HG03469 (cell line): ENCODE data around the gene NAALADL2.

Source experiments
- ATAC-seq: cut with Tn5 transposase; IDR thresholded peaks from one replicate; pipeline ENCODE4 v1.9.1; 2021; ENCODE audit warnings: mild to moderate bottlenecking, moderate library complexity, moderate number of reproducible peaks; ENCODE audit not compliant: unreplicated experiment

Gene NAALADL2

GRCh38 chr3:175294793-175295192, 435.7 kb downstream of the NAALADL2 start:
- no peak for ATAC-seq

DNA sequence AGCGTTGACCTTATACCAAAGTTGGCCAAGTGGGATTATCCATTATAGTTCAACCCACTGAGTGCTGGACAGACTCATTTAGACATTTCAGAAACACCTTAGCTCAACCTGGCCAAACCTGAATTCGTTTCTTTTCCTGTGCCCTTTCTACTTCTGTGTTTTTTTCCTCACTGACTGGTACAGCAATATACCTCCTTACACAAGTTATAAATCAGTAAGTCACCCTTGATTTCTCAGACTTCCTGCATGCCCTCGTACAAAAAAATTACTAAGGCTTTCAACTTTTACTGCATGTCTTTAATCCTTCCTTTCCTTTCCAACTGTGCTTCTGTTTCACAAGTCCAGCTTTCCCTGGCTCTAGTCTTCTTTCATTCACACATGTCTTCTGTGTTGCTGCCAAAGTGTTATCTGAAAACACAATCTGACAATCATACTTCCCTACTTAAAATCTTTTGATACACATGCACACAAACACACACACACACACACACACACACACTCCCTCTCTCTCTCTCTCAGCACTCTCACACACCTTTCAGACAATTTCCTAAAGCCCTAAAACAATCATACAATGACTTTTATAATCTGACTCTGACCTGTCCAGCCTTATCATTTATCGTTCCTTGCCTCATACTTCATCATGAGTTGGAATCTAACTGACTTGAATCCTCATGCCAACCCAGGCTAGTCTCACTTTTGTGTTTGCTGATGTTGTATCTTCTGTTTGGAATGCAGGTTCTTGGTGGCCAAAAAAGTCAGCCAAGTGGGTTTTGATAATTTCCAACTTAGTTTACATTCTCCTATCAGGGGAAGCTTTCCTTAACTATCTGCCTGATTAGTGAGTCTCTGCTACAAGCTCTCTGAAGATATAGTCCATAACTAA, 436.4 kb downstream of the NAALADL2 start:
- no peak for ATAC-seq

DNA sequence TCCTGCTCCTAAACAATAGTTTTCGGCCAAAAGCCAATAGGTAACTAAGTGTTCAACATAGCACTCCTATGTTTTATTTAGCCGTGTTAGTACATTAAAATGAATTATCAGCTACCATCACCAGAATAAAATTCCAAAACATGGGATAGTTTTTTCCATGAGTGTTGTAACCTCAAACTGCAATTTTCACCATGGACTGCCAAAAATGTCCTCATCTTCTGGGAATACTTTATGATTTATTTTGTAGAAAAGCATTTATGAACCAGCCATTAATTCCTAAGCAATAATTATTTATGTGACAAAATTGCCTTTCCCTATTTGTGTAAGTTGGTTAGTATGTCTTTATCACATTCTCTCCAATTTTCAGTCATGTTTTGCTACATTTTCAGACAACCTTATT, 438.1 kb downstream of the NAALADL2 start:
- ATAC-seq: no peak

GRCh38 chr3:175301741-175302140, 442.6 kb downstream of the NAALADL2 start:
- no peak for ATAC-seq

DNA sequence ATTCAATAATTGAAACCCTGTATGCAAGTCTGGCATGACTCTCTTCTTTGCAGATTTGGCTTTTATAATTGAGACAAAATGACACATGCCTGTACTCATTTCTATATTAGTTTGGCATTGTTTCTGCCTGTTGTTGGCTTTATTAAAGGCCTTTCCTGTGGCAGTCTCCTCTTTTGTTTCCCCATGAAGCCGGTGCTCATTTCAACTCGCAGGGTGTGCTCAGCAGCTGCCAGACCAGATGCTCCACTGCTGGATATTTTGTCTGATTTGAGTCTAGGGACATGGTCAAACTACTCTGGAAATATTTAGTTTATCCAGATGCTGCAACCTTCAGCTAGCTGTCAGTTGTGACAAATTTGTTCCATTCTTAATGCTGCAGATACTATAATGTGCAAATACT, 445.3 kb downstream of the NAALADL2 start:
- ATAC-seq: no peak

GRCh38 chr3:175307642-175308041, 448.5 kb downstream of the NAALADL2 start:
- ATAC-seq: no peak

- ATAC-seq: no peak
Observed at GRCh38 chr3:175308097-175308496, 449.0 kb downstream of the NAALADL2 start.

GRCh38 chr3:175310046-175310445, 450.9 kb downstream of the NAALADL2 start:
- ATAC-seq: no peak

DNA sequence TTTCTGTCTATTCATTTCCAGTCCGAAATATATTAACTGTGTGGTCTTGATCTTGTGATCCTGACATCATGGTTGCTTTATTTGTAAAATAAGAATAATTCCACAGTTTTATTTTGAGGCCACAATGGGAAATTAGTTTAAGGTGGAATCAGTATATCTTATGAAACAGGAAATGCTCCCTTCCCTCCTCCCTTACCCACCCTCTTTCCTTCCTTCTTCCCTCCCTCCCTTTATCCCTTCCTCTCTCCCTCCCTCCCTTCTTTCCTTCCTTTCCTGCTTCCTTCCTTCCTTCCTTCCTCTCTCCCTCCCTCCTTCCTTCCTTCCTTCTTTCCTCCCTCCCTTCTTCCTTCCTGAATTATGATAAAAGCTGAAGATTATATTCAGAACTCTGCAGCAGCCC, 452.3 kb downstream of the NAALADL2 start:
- ATAC-seq: no peak

- ATAC-seq: no peak
Observed at GRCh38 chr3:175311946-175312345, 452.8 kb downstream of the NAALADL2 start.

DNA sequence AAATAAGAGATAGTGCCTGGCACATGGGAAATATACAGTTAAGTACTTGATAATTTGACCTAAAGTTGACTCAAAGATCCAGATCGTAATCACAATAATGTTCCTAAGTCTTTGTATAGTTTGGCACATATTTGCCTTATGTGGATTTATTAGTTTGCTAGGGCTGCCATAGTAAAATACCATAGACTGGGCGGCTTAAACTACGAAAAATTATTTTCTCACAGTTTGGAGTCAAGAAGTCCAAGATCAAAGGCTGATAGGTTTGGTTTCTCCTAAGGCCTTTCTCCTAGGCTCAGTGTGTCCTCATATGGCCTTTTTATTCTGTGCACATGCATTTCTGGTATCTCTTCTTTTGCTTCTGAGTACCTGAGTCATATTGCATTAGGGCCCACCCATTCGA, 453.7 kb downstream of the NAALADL2 start:
- ATAC-seq: no peak

DNA sequence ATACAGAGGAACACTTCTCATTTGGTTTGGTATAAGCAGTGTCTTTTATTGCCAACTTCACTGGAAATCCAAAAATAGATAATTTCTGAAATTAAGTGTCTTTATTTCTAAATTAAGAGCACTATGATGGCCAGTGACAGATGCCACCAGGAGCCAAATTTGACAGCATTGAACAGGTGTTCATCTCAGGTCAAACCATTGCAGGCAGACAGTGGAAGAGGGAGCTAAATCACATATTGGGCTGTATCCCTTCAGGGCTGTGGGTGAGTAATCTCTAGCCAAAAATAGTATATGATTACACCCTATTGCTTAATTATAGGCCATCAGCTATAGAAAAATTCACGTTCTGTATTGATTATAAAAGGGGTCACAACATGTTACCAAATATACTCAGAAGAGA, 457.7 kb downstream of the NAALADL2 start:
- no peak for ATAC-seq

DNA sequence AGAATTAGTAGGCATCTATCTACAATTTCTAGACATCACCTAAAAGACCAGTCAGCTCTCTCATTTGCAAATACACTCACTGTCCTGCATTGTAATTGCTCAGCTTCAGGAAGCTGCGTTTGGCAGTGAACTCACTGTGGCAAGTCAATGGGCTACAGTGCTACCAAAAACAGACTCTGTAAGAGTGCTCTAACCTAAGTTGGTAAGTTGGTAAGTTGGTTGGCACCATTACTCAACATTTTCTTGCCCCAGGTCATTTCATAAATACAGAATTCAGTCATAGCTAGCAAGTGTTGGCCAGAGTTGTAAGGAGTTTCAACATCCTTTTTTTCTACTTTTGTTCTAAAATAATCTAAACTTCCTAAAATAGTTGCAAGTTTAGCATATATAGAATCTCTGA, 466.3 kb downstream of the NAALADL2 start:
- no peak for ATAC-seq

- no peak for ATAC-seq
Observed at GRCh38 chr3:175326041-175326440, 466.9 kb downstream of the NAALADL2 start.

- no peak for ATAC-seq
Observed at GRCh38 chr3:175329373-175329772, 470.2 kb downstream of the NAALADL2 start.

GRCh38 chr3:175335229-175335628, 476.1 kb downstream of the NAALADL2 start:
- ATAC-seq: no peak

DNA sequence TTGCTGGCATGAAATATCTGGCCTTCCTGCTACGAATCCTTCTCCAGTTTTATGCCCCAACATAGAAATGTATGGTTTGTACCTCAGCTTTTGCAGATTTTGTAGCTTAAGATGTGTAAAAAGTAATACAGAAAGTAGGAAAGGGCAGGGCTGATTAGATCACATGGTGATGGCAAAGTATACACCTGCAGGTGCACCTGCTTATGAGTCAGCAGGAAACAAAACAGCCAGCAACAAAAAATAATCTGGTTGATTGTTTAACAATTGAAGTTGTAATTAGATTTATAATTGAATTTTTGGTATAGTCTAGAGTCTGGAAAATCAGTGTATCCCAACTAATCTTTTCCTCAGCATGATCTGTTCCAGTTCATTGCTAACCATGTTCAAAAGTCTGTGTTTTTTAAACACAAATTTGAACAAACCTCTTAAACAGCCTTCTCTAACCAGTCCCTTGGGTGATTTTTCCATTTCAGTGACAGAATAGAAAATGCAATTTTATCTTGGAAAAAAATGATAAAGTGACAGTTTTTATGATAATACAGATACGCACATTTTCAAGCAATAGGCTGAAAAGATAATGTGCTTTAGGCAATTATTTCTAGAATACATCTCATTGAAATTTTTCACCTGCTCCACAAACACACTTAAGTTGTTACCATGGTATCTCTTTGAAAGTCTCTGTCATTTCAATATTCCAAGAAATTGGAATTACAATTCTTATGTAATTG, 477.4 kb downstream of the NAALADL2 start:
- no peak for ATAC-seq

- ATAC-seq: no peak
Observed at GRCh38 chr3:175337631-175338030, 478.5 kb downstream of the NAALADL2 start.

DNA sequence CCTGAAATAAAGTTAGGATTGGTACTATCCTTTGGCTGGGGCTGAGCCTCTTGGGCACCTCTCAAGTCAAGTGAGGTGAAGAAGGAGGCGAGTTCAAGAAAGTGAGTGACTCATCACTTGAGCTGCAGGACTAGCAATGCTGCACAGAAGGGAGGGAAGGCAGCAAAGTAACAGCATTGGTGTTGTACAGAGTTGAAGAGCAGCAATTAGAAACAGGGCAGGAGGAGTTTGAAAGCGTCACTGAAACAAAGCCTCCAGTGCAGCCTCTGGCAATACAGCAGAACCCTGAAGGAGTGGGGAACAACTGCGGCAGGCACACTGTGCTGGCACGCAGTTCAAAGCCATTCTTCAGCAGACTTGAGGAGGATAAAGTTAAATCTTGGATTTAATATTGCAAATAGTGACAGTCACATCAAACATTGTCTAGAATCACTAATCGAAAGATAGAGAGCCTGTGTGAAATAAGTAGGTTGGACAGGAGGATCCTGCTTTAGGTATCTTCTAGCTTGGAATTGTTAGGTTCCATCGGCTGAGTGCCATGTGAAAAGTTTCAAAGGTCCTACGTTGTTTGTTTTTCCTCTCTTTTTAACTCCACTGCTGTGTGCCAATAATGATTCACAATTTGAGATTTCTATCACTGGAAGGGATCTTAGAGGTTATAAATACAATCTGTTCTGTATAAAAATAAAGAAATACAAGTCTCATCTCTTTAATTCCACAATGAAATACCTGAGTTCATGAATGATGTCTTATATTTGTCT, 479.8 kb downstream of the NAALADL2 start:
- no peak for ATAC-seq

- ATAC-seq: no peak
Observed at GRCh38 chr3:175340338-175341015, 481.3 kb downstream of the NAALADL2 start.

DNA sequence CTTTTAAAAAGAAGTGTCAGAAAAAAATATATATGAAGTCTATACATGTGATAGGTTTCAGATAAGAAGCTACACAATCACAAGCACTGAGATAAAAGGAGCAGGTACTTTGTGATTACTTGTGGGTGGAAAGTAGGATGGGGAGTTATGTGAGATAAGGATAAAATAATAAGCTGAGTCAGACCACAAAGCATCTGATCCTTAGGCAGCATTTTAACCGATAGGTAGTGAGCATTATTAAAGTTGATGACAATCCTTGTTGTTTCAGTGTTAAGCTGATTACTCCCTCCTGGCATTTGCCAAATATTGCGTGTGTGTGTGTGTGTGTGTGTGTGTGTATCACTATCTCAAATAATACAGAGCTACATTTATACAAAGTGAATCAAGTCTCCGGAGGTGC, 483.1 kb downstream of the NAALADL2 start:
- ATAC-seq: no peak
